GM23338 (cell line): Measurements from ENCODE around the gene C1orf21. TPM values are rescaled to one million over a fixed set of nuclear protein-coding genes. Genes with fewer than 3 reads are reported as not detected.
A peak's percentile ranks its signal among the peaks of the same experiment; 100 is the strongest.

Experiments
- ATAC-seq: fragments of 200-7000 bp; cut with Tn5 transposase; 3 replicates; pipeline ENCODE4 v1.9.1; 2020
- DNase-seq: peaks from one replicate; pipeline ENCODE4 v3.0.0-alpha.2; 2015; ENCODE audit warnings: low spot score
- H2AFZ ChIP-seq: fragments of 200-600 bp; sonication (generic); 2 replicates; pipeline ENCODE4 v1.8.0; 2016; ENCODE audit warnings: antibody characterized with exemption, mild to moderate bottlenecking, moderate library complexity
- H3F3A ChIP-seq: fragments of 200-600 bp; sonication (generic); replicated peaks from 2 replicates; pipeline ENCODE4 v1.8.0; 2017; ENCODE audit warnings: antibody characterized with exemption, mixed run types, low read depth
- H3K27ac ChIP-seq: fragments of 200-600 bp; sonication (generic); 2 replicates; pipeline ENCODE4 v1.6.1; 2016; ENCODE audit warnings: low read depth
- H3K27me3 ChIP-seq: fragments of 200-600 bp; sonication (generic); 2 replicates; pipeline ENCODE4 v1.8.0; 2016; ENCODE audit warnings: mild to moderate bottlenecking, mixed run types, moderate library complexity; ENCODE audit not compliant: insufficient read depth
- H3K36me3 ChIP-seq: fragments of 200-600 bp; sonication (generic); 2 replicates; pipeline ENCODE4 v1.8.0; 2016; ENCODE audit warnings: mild to moderate bottlenecking; ENCODE audit not compliant: insufficient read depth
- H3K4me1 ChIP-seq: fragments of 200-600 bp; sonication (generic); 2 replicates; pipeline ENCODE4 v1.8.0; 2016; ENCODE audit warnings: mild to moderate bottlenecking, moderate library complexity; ENCODE audit not compliant: insufficient read depth
- H3K4me2 ChIP-seq: fragments of 200-600 bp; sonication (generic); 2 replicates; pipeline ENCODE4 v1.7.1; 2017; ENCODE audit warnings: mixed run types
- H3K4me3 ChIP-seq: fragments of 200-600 bp; sonication (generic); 2 replicates; pipeline ENCODE4 v1.6.1; 2016; ENCODE audit warnings: mixed run types
- H3K79me2 ChIP-seq: fragments of 200-600 bp; sonication (generic); replicated peaks from 2 replicates; pipeline ENCODE4 v1.8.0; 2017; ENCODE audit warnings: mild to moderate bottlenecking; ENCODE audit not compliant: insufficient read depth
- H3K9me2 ChIP-seq: fragments of 200-600 bp; sonication (generic); 2 replicates; pipeline ENCODE4 v1.8.0; 2017; ENCODE audit not compliant: insufficient read depth
- H4K20me1 ChIP-seq: fragments of 200-600 bp; sonication (generic); replicated peaks from 2 replicates; pipeline ENCODE4 v1.8.0; 2017; ENCODE audit warnings: mild to moderate bottlenecking; ENCODE audit not compliant: insufficient read depth
- H3K27ac Mint-ChIP-seq: 2 replicates; pipeline ENCODE4 v1.8.0; 2020; ENCODE audit warnings: inconsistent platforms, mild to moderate bottlenecking, moderate library complexity, mixed read lengths
- H3K27me3 Mint-ChIP-seq: 3 replicates; pipeline ENCODE4 v1.8.0; 2022; ENCODE audit warnings: low read depth, mild to moderate bottlenecking, moderate library complexity, mixed read lengths, inconsistent platforms; ENCODE audit not compliant: insufficient read depth, poor library complexity
- H3K36me3 Mint-ChIP-seq: 3 replicates; pipeline ENCODE4 v1.8.0; 2021; ENCODE audit warnings: low read depth, mild to moderate bottlenecking, inconsistent platforms, moderate library complexity, mixed read lengths
- H3K4me1 Mint-ChIP-seq: 3 replicates; pipeline ENCODE4 v1.8.0; 2020; ENCODE audit warnings: mild to moderate bottlenecking, inconsistent platforms, mixed read lengths
- H3K4me3 Mint-ChIP-seq: 3 replicates; pipeline ENCODE4 v1.8.0; 2021; ENCODE audit warnings: moderate library complexity, mild to moderate bottlenecking, inconsistent platforms, mixed read lengths
- H3K9me3 Mint-ChIP-seq: 3 replicates; pipeline ENCODE4 v1.8.0; 2020; ENCODE audit warnings: moderate library complexity, mild to moderate bottlenecking, inconsistent platforms, mixed read lengths
- CREB1 ChIP-seq: fragments of 250-450 bp; sonication (Bioruptor Pico); IDR thresholded peaks from 2 replicates; pipeline ENCODE4 v1.5.0; 2020; ENCODE audit warnings: low read depth, mild to moderate bottlenecking, moderate library complexity
- EZH2phosphoT487 ChIP-seq: fragments of 200-600 bp; sonication (generic); IDR thresholded peaks from one replicate; pipeline ENCODE4 v1.8.1; 2018; ENCODE audit warnings: antibody characterized with exemption; ENCODE audit not compliant: unreplicated experiment
- NANOG ChIP-seq: IDR thresholded peaks from 2 replicates; pipeline ENCODE4 v1.6.1; 2016; ENCODE audit warnings: antibody characterized with exemption, borderline replicate concordance
- polyA plus RNA-seq: library from polyadenylated mRNA; unstranded; fragments of >200 nt; fragmentation: Nextera tagmentation; extraction: Ambion mirVana; gene quantifications from 2 replicates; pipeline ENCODE4 v1.2.1, GENCODE V29; 2016
- total RNA-seq: library from RNA; depleted of rRNA; stranded (reverse); fragments of >200 nt; shearing (Covaris generic); gene quantifications from 2 replicates; pipeline ENCODE4 v1.2.3, GENCODE V29; 2014
- TF ChIP-seq, protein P1 (sequence below), 2 experiments: fragments of 200-600 bp in 1 of 2; sonication (generic) in 1 of 2; conservative IDR thresholded peaks; 2 replicates each; pipeline versions ENCODE4 v1.5.1 to v1.6.1; 2016 to 2017; ENCODE audit warnings: antibody characterized with exemption in 2 of 2, low read depth in 2 of 2, mild to moderate bottlenecking in 2 of 2, moderate library complexity in 1 of 2
- TF ChIP-seq, protein P2 (sequence below): fragments of 250-450 bp; sonication (Bioruptor Pico); IDR thresholded peaks from 2 replicates; pipeline ENCODE4 v1.5.0; 2020; ENCODE audit warnings: mild to moderate bottlenecking, moderate library complexity
- TF ChIP-seq, protein P3 (sequence below): IDR thresholded peaks from 2 replicates; pipeline ENCODE4 v1.6.1; 2016; ENCODE audit warnings: antibody characterized with exemption
- TF ChIP-seq, protein P4 (sequence below): IDR thresholded peaks from one replicate; pipeline ENCODE4 v1.6.1; 2018; ENCODE audit warnings: antibody characterized with exemption; ENCODE audit not compliant: unreplicated experiment

Gene C1orf21
- total and polyA plus RNA-seq, 2 experiments from 2014 or later: 28.0 to 40.4 TPM

DNA sequence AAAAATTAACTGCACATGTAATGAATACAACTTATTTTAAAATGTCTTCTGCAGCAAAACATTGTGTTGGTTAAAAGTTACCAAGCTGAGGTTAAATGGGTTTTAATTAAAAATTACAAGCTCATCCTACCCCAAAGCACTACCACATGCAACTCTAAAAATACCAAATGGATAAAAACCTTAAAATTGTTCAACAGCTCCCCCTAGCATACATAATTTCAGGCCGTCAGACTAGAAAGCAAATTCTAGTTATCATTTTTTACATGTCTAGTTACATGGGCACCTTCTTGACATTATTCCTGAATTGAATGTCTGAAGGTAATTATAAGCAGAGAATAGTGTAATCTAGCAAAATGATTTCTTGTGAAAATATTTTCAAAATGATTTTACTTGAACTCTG, 176.5 kb downstream of the C1orf21 start:
- ATAC-seq: no peak
- TF ChIP-seq NANOG: no peak
- TF ChIP-seq, protein P1, sequence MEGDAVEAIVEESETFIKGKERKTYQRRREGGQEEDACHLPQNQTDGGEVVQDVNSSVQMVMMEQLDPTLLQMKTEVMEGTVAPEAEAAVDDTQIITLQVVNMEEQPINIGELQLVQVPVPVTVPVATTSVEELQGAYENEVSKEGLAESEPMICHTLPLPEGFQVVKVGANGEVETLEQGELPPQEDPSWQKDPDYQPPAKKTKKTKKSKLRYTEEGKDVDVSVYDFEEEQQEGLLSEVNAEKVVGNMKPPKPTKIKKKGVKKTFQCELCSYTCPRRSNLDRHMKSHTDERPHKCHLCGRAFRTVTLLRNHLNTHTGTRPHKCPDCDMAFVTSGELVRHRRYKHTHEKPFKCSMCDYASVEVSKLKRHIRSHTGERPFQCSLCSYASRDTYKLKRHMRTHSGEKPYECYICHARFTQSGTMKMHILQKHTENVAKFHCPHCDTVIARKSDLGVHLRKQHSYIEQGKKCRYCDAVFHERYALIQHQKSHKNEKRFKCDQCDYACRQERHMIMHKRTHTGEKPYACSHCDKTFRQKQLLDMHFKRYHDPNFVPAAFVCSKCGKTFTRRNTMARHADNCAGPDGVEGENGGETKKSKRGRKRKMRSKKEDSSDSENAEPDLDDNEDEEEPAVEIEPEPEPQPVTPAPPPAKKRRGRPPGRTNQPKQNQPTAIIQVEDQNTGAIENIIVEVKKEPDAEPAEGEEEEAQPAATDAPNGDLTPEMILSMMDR (conservative IDR thresholded peaks at IDR 0.05; ENCODE audit: low read depth in 2 of 2): peak; percentile 53 to 60
- no peaks in the 10 kb centered on the region for H3K79me2 ChIP-seq

DNA sequence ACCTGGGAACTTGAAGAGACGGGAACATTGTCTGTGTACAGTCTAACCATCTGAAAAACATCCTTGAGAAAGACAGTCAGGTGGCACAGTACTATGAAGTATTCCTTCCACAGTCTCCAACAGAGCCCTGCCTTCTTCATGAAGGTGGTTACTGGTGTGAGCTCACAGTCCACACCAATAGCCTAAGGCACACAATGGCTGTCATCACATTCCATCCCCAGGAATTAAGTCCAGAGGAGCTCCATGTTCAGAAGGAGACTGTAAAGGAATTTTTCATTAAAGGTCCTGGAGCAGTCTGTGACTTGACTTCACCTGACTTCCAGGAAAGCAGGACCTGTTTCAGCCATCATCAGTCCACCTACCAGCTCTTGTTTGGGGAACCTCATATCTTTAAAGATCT, 180.2 kb downstream of the C1orf21 start:
- Mint-ChIP-seq H3K4me3 (no peak overlapping the region), H3K4me1 (no peaks in the 10 kb centered on the region; the same call in 2 of the 3 replicates), H3K27me3 (no peaks in the 10 kb centered on the region), H3K27ac (no peak overlapping the region), H3K36me3 (no peaks in the 10 kb centered on the region), H3K9me3 (no peaks in the 10 kb centered on the region)
- no peak overlapping the region for H3K4me3 ChIP-seq
- DNase-seq (no peak), ATAC-seq (no peak)
- no peaks in the 10 kb centered on the region for H3K4me1 ChIP-seq
- no peak overlapping the region for H3K27ac ChIP-seq
- no peaks in the 10 kb centered on the region; the same call in 1 of the 2 replicates for H4K20me1 ChIP-seq
- 0 out of 2 replicates have a peak, but pooled peaks cover 4% of the 10 kb centered on the region for H3K9me2 ChIP-seq
- H3K27me3 ChIP-seq: no peaks in the 10 kb centered on the region
- H3K79me2 ChIP-seq: no peaks in the 10 kb centered on the region
- no peaks in the 10 kb centered on the region for H3F3A ChIP-seq
- no peak overlapping the region for H2AFZ ChIP-seq
- H3K4me2 ChIP-seq: no peak overlapping the region
- H3K36me3 ChIP-seq: no peaks in the 10 kb centered on the region; the same call in 1 of the 2 replicates
- TF ChIP-seq EZH2phosphoT487 (no peak), CREB1 (no peak)
- TF ChIP-seq, protein P2, sequence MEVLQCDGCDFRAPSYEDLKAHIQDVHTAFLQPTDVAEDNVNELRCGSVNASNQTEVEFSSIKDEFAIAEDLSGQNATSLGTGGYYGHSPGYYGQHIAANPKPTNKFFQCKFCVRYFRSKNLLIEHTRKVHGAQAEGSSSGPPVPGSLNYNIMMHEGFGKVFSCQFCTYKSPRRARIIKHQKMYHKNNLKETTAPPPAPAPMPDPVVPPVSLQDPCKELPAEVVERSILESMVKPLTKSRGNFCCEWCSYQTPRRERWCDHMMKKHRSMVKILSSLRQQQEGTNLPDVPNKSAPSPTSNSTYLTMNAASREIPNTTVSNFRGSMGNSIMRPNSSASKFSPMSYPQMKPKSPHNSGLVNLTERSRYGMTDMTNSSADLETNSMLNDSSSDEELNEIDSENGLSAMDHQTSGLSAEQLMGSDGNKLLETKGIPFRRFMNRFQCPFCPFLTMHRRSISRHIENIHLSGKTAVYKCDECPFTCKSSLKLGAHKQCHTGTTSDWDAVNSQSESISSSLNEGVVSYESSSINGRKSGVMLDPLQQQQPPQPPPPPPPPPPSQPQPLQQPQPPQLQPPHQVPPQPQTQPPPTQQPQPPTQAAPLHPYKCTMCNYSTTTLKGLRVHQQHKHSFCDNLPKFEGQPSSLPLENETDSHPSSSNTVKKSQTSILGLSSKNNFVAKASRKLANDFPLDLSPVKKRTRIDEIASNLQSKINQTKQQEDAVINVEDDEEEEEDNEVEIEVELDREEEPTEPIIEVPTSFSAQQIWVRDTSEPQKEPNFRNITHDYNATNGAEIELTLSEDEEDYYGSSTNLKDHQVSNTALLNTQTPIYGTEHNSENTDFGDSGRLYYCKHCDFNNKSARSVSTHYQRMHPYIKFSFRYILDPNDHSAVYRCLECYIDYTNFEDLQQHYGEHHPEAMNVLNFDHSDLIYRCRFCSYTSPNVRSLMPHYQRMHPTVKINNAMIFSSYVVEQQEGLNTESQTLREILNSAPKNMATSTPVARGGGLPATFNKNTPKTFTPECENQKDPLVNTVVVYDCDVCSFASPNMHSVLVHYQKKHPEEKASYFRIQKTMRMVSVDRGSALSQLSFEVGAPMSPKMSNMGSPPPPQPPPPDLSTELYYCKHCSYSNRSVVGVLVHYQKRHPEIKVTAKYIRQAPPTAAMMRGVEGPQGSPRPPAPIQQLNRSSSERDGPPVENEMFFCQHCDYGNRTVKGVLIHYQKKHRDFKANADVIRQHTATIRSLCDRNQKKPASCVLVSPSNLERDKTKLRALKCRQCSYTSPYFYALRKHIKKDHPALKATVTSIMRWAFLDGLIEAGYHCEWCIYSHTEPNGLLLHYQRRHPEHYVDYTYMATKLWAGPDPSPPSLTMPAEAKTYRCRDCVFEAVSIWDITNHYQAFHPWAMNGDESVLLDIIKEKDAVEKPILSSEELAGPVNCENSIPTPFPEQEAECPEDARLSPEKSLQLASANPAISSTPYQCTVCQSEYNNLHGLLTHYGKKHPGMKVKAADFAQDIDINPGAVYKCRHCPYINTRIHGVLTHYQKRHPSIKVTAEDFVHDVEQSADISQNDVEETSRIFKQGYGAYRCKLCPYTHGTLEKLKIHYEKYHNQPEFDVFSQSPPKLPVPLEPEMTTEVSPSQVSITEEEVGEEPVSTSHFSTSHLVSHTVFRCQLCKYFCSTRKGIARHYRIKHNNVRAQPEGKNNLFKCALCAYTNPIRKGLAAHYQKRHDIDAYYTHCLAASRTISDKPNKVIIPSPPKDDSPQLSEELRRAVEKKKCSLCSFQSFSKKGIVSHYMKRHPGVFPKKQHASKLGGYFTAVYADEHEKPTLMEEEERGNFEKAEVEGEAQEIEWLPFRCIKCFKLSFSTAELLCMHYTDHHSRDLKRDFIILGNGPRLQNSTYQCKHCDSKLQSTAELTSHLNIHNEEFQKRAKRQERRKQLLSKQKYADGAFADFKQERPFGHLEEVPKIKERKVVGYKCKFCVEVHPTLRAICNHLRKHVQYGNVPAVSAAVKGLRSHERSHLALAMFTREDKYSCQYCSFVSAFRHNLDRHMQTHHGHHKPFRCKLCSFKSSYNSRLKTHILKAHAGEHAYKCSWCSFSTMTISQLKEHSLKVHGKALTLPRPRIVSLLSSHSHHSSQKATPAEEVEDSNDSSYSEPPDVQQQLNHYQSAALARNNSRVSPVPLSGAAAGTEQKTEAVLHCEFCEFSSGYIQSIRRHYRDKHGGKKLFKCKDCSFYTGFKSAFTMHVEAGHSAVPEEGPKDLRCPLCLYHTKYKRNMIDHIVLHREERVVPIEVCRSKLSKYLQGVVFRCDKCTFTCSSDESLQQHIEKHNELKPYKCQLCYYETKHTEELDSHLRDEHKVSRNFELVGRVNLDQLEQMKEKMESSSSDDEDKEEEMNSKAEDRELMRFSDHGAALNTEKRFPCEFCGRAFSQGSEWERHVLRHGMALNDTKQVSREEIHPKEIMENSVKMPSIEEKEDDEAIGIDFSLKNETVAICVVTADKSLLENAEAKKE (CRISPR knock-in tag): no peak
- TF ChIP-seq, protein P3, sequence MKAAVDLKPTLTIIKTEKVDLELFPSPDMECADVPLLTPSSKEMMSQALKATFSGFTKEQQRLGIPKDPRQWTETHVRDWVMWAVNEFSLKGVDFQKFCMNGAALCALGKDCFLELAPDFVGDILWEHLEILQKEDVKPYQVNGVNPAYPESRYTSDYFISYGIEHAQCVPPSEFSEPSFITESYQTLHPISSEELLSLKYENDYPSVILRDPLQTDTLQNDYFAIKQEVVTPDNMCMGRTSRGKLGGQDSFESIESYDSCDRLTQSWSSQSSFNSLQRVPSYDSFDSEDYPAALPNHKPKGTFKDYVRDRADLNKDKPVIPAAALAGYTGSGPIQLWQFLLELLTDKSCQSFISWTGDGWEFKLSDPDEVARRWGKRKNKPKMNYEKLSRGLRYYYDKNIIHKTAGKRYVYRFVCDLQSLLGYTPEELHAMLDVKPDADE: no peak
- TF ChIP-seq, protein P4, sequence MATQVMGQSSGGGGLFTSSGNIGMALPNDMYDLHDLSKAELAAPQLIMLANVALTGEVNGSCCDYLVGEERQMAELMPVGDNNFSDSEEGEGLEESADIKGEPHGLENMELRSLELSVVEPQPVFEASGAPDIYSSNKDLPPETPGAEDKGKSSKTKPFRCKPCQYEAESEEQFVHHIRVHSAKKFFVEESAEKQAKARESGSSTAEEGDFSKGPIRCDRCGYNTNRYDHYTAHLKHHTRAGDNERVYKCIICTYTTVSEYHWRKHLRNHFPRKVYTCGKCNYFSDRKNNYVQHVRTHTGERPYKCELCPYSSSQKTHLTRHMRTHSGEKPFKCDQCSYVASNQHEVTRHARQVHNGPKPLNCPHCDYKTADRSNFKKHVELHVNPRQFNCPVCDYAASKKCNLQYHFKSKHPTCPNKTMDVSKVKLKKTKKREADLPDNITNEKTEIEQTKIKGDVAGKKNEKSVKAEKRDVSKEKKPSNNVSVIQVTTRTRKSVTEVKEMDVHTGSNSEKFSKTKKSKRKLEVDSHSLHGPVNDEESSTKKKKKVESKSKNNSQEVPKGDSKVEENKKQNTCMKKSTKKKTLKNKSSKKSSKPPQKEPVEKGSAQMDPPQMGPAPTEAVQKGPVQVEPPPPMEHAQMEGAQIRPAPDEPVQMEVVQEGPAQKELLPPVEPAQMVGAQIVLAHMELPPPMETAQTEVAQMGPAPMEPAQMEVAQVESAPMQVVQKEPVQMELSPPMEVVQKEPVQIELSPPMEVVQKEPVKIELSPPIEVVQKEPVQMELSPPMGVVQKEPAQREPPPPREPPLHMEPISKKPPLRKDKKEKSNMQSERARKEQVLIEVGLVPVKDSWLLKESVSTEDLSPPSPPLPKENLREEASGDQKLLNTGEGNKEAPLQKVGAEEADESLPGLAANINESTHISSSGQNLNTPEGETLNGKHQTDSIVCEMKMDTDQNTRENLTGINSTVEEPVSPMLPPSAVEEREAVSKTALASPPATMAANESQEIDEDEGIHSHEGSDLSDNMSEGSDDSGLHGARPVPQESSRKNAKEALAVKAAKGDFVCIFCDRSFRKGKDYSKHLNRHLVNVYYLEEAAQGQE: no peak

More for the DNA sequence above, 176.5 kb downstream of the C1orf21 start:
- no peaks in the 10 kb centered on the region for H3F3A ChIP-seq
- H3K4me3 Mint-ChIP-seq: no peak overlapping the region
- no peak overlapping the region for H3K4me3 ChIP-seq
- no peaks in the 10 kb centered on the region; the same call in 1 of the 2 replicates for H3K36me3 ChIP-seq
- no peaks in the 10 kb centered on the region; the same call in 2 of the 3 replicates for H3K4me1 Mint-ChIP-seq
- H3K27me3 ChIP-seq: no peaks in the 10 kb centered on the region
- H3K36me3 Mint-ChIP-seq: no peaks in the 10 kb centered on the region
- no peak overlapping the region for H3K27ac Mint-ChIP-seq
- H3K9me2 ChIP-seq: 0 out of 2 replicates have a peak, but pooled peaks cover 4% of the 10 kb centered on the region
- no peak overlapping the region for H3K4me2 ChIP-seq
- no peaks in the 10 kb centered on the region for H3K9me3 Mint-ChIP-seq
- DNase-seq: no peak
- H4K20me1 ChIP-seq: peaks cover 5% of the 10 kb centered on the region; the same call in 1 of the 2 replicates
- no peak overlapping the region for H3K27ac ChIP-seq
- H3K4me1 ChIP-seq: no peaks in the 10 kb centered on the region
- peaks cover 1% of the 10 kb centered on the region for H3K27me3 Mint-ChIP-seq
- no peak overlapping the region for H2AFZ ChIP-seq
